Fibroblast of lung (primary cell): ENCODE results near the gene CCDC7. TPM values are rescaled to one million over a fixed set of nuclear protein-coding genes. Genes with fewer than 3 reads are reported as not detected.
"Not testable (repeated sequence)": the region's sequence is repeated elsewhere in the genome, so short reads cannot be mapped to it uniquely, and the experiment has no call there.

Experiments used
- DNase-seq, 2 donors: peaks; one replicate each; pipeline versions ENCODE4 v3.0.0 to v3.0.0-alpha.2; 2010; ENCODE audit warnings: low read depth in 2 of 2
- H2AFZ ChIP-seq: 2 replicates; pipeline ENCODE4 v1.5.1; 2012; ENCODE audit warnings: low read length, control low read depth, inconsistent platforms
- H3K27ac ChIP-seq: 2 replicates; pipeline ENCODE4 v1.5.1; 2011; ENCODE audit warnings: low read length, control low read depth; ENCODE audit not compliant: insufficient read depth
- H3K27me3 ChIP-seq: 2 replicates; pipeline ENCODE4 v1.5.1; 2011; ENCODE audit warnings: mild to moderate bottlenecking, low read length; ENCODE audit not compliant: control insufficient read depth, insufficient read depth
- H3K36me3 ChIP-seq: 2 replicates; pipeline ENCODE4 v1.5.1; 2011; ENCODE audit warnings: low read length; ENCODE audit not compliant: control insufficient read depth, insufficient read depth
- H3K4me1 ChIP-seq: 2 replicates; pipeline ENCODE4 v1.5.1; 2011; ENCODE audit warnings: low read length; ENCODE audit not compliant: control insufficient read depth, insufficient read depth; ENCODE audit errors: extremely low read depth
- H3K4me2 ChIP-seq: 2 replicates; pipeline ENCODE4 v1.5.1; 2011; ENCODE audit warnings: low read length, control low read depth; ENCODE audit not compliant: insufficient read depth; ENCODE audit errors: extremely low read depth
- H3K4me3 ChIP-seq, 4 experiments: fragments of 200-600 bp in 1 of 4; sonication (generic) in 1 of 4; replicated peaks in 1 of 4; 2 replicates each; pipeline ENCODE4 v1.5.1; 2011 to 2016; ENCODE audit warnings: low read length in 4 of 4, low read depth in 3 of 4, mild to moderate bottlenecking in 3 of 4, control low read depth in 2 of 4, inconsistent platforms in 1 of 4, mixed read lengths in 1 of 4; ENCODE audit not compliant: insufficient read depth in 1 of 4; ENCODE audit errors: control extremely low read depth in 1 of 4
- H3K79me2 ChIP-seq: 2 replicates; pipeline ENCODE4 v1.5.1; 2012; ENCODE audit warnings: mild to moderate bottlenecking, low read length, inconsistent platforms; ENCODE audit not compliant: control insufficient read depth, insufficient read depth
- H3K9ac ChIP-seq: 2 replicates; pipeline ENCODE4 v1.5.1; 2011; ENCODE audit warnings: mild to moderate bottlenecking, low read length, control low read depth; ENCODE audit not compliant: insufficient read depth
- H3K9me3 ChIP-seq: 2 replicates; pipeline ENCODE4 v1.5.1; 2012; ENCODE audit warnings: low read depth, low read length; ENCODE audit not compliant: control insufficient read depth, insufficient read depth
- H4K20me1 ChIP-seq: 2 replicates; pipeline ENCODE4 v1.5.1; 2011; ENCODE audit warnings: low read length; ENCODE audit not compliant: control insufficient read depth, insufficient read depth; ENCODE audit errors: extremely low read depth
- CTCF ChIP-seq, 2 donors: IDR thresholded peaks in 1 of 2; conservative IDR thresholded peaks in 1 of 2; 1 replicate in 1 of 2; 2 replicates in 1 of 2; pipeline ENCODE4 v1.5.1; 2011 to 2012; ENCODE audit warnings: low read length in 2 of 2, control low read depth in 1 of 2, inconsistent platforms in 1 of 2, low read depth in 1 of 2, mild to moderate bottlenecking in 1 of 2
- EZH2 ChIP-seq: IDR thresholded peaks from 2 replicates; pipeline ENCODE4 v1.5.1; 2012; ENCODE audit warnings: low read length, control low read depth, mild to moderate bottlenecking; ENCODE audit errors: missing control alignments
- polyA minus RNA-seq: library from RNA; depleted of rRNA, polyadenylated mRNA; stranded (reverse); fragments of >200 nt; gene quantifications from 2 replicates; pipeline ENCODE4 v1.2.3, GENCODE V29; 2011; ENCODE audit warnings: low replicate concordance
- polyA plus RNA-seq, 2 donors: library from polyadenylated mRNA; depleted of rRNA in 1 of 2; stranded (reverse) in 1 of 2; unstranded in 1 of 2; fragments of >200 nt; gene quantifications; 2 replicates each; pipeline ENCODE4 v1.2.1, GENCODE V29; 2011 to 2012; ENCODE audit warnings: missing spikeins in 1 of 2
- total RNA-seq: library from RNA; depleted of rRNA; stranded (reverse); fragments of >200 nt; gene quantifications from 2 replicates; pipeline ENCODE4 v1.2.1, GENCODE V29; 2014

Gene CCDC7
- 18.0 and 19.5 TPM in 2 replicates for total RNA-seq
- 1.0 TPM in 2 replicates for polyA plus RNA-seq
- polyA plus RNA-seq (2012), result 0.66 and 0.78 TPM in 2 replicates
- 0.51 and 1.0 TPM in 2 replicates for polyA minus RNA-seq

DNA sequence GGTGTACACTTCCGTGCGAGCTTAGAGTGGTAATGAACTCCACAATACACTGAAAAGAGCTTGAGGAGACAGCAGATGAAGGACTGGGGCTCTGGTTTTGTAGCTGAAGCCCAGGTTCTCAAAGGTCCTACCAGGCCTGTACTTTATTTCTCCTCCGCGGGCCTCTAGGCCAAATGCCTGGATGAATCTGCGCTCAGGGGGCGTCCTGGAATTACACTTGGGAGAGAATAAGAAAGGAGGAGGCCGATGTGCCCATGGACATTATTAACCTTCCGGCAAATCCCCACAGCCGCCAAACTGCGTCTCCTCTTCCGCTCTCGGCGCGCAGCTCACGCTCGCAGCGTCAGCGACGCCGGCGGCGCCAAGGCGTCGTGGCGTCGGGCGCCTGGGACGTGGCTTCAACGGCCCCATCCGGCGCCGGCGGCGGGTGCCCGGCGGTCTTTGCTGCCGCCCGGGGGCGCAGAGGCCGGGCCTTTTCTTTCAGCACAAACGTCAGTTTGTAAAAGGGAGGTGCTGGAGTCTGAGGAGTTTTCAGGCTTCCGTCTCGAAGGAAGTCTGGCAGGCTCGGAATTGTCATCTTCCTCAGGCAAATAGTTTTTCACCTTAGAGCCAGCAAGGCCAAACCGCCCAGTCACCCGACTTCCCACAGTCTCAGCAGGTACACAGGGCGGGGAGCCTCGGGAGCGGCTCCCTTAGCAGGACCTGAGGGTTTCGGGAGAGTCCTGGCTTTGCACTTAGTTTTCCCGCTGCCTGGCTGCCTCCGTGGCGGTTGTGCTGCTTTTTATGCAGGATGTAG lies at the start of gene CCDC7:
Gene CCDC7, plus strand, starts transcription at position 401 of the 796 bp plus-strand sequence. CDS start 5,503 bp downstream, outside the sequence.
- TF ChIP-seq EZH2 (no peak), CTCF (conservative IDR thresholded peaks at IDR 0.05 in 1 of 2, IDR thresholded peaks at IDR 0.05 in 1 of 2; ENCODE audit: low read depth in 1 of 2, low read length in 2 of 2) (peak; percentile 36 to 46)

GRCh38 chr10:32397163-32397562 lies 48.8 kb upstream of the CCDC7 start:
- not testable (repeated sequence) for H3K27me3 ChIP-seq, H3K9ac ChIP-seq, DNase-seq, H3K4me3 ChIP-seq, H4K20me1 ChIP-seq, H3K27ac ChIP-seq, H3K4me2 ChIP-seq, H3K4me1 ChIP-seq, H2AFZ ChIP-seq, H3K36me3 ChIP-seq, H3K9me3 ChIP-seq, H3K79me2 ChIP-seq

More for the DNA sequence above, at the start of gene CCDC7:
- Histone ChIP-seq H3K79me2 (no peaks in the 10 kb centered on the region), H3K9me3 (no peaks in the 10 kb centered on the region), H3K4me3 (peak within 1 kb of the TSS; percentile 70 to 97 (median 92)), H3K9ac (peak within 1 kb of the TSS; percentile 90), H3K4me1 (no peaks in the 10 kb centered on the region), H3K4me2 (peak within 1 kb of the TSS; percentile 96), H4K20me1 (no peaks in the 10 kb centered on the region), H2AFZ (peak within 1 kb of the TSS; percentile 92), H3K27ac (peak within 1 kb of the TSS; percentile 99), H3K36me3 (no peaks in the 10 kb centered on the region), H3K27me3 (no peaks in the 10 kb centered on the region)
- DNase-seq, result peak; percentile 89 to 90

DNA sequence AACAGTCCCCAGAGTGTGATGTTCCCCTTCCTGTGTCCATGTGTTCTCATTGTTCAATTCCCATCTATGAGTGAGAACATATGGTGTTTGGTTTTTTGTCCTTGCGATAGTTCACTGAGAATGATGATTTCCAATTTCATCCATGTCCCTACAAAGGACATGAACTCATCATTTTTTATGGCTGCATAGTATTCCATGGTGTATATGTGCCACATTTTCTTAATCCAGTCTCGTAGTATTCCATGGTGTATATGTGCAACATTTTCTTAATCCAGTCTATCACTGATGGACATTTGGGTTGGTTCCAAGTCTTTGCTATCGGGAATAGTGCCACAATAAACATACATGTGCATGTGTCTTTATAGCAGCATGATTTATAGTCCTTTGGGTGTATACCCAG lies 46.2 kb upstream of the CCDC7 start:
- not testable (repeated sequence) for H2AFZ ChIP-seq, H3K27me3 ChIP-seq, H3K36me3 ChIP-seq, H3K4me1 ChIP-seq, H3K4me2 ChIP-seq, H3K4me3 ChIP-seq, H3K79me2 ChIP-seq, DNase-seq, H3K27ac ChIP-seq, H3K9me3 ChIP-seq, H3K9ac ChIP-seq, H4K20me1 ChIP-seq

DNA sequence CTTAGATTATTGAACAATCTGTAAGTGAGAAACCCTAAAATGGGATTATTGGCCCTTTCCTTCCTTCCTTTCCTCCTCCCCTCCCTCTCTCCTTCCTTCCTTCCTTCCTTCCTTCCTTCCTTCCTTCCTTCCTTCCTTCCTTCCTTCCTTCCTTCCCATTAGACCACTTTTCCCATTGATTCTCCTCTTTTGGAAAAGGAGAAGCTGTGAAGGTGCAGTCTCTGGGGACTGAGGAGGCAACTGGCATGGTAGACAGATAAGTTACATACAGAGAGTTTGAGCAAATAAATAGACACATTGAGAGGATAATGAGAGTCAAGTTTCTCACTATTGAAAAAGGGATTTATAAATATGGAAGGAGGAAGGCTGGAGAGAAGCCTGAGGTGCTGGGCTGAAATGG lies 45.0 kb upstream of the CCDC7 start:
- no peak overlapping the region for H3K4me3 ChIP-seq
- no peak overlapping the region for H3K4me2 ChIP-seq
- no peaks in the 10 kb centered on the region for H3K27me3 ChIP-seq
- H3K79me2 ChIP-seq, result no peaks in the 10 kb centered on the region
- H4K20me1 ChIP-seq, result no peaks in the 10 kb centered on the region
- TF ChIP-seq CTCF (conservative IDR thresholded peaks at IDR 0.05 in 1 of 2, IDR thresholded peaks at IDR 0.05 in 1 of 2; ENCODE audit: low read depth in 1 of 2, low read length in 2 of 2) (no peak), EZH2 (no peak)
- no peaks in the 10 kb centered on the region for H3K9me3 ChIP-seq
- no peak overlapping the region for H3K9ac ChIP-seq
- no peaks in the 10 kb centered on the region for H3K36me3 ChIP-seq
- no peaks in the 10 kb centered on the region for H3K4me1 ChIP-seq
- DNase-seq, result no peak
- H3K27ac ChIP-seq, result no peak overlapping the region
- H2AFZ ChIP-seq, result no peak overlapping the region
